Endothelial cell of umbilical vein (primary cell): Measurements from ENCODE around the gene ZNF529. TPM values are rescaled to one million over a fixed set of nuclear protein-coding genes. Genes with fewer than 3 reads are reported as not detected.

Experiments used
- Bru-seq: library from RNA; stranded (reverse); fragments of 400-500 nt; gene quantifications from one replicate; lab custom pipeline; 2021; lab: Mats Ljungman, UMichigan
- BruChase-seq, 2 experiments: library from RNA; stranded (reverse); fragments of 400-500 nt; gene quantifications; one replicate each; lab custom pipeline; 2021; lab: Mats Ljungman, UMichigan
- BruUV-seq: library from RNA; stranded (reverse); fragments of 400-500 nt; replicated peaks from 2 replicates; lab custom pipeline; 2021; lab: Mats Ljungman, UMichigan
- CTCF ChIA-PET: fragments of 300-600, 350-600 bp; sonication (Branson Sonifier 250); formaldehyde crosslinking; loops from one replicate; lab custom pipeline; 2021; ENCODE audit warnings: antibody characterized with exemption, inconsistent platforms; lab: Charles Lee
- POLR2A ChIA-PET: fragments of 300-600, 350-600 bp; sonication (Branson Sonifier 250); formaldehyde crosslinking; loops from one replicate; lab custom pipeline; 2021; ENCODE audit warnings: antibody characterized with exemption, inconsistent platforms; lab: Charles Lee
- DNase-seq: peaks from one replicate; pipeline ENCODE4 v3.0.0-alpha.2; 2011; ENCODE audit warnings: low read depth, low spot score
- FAIRE-seq: peaks from 2 replicates; lab custom pipeline; 2011; peaks lifted over from hg19 to GRCh38; lab: Jason Lieb, UNC
- H2AFZ ChIP-seq: 2 replicates; pipeline ENCODE4 v1.6.0; 2012; ENCODE audit warnings: low read depth, low read length, control low read depth, inconsistent platforms
- H3K27ac ChIP-seq: 2 replicates; pipeline ENCODE4 v1.5.1; 2011; ENCODE audit warnings: low read depth, mild to moderate bottlenecking, control low read depth, low read length, moderate library complexity; ENCODE audit not compliant: insufficient read depth
- H3K27me3 ChIP-seq, 2 experiments: 2 replicates each; pipeline versions ENCODE4 v1.6.0 to v1.6.1; 2011; ENCODE audit warnings: low read length in 2 of 2, mixed read lengths in 1 of 2; ENCODE audit not compliant: control insufficient read depth in 2 of 2, insufficient read depth in 2 of 2
- H3K36me3 ChIP-seq, 2 experiments: 2 replicates in 1 of 2; 3 replicates in 1 of 2; pipeline ENCODE4 v1.5.1; 2011; ENCODE audit warnings: low read length in 2 of 2, mild to moderate bottlenecking in 1 of 2, moderate library complexity in 1 of 2; ENCODE audit not compliant: control insufficient read depth in 2 of 2, insufficient read depth in 2 of 2; ENCODE audit errors: extremely low read depth in 1 of 2
- H3K4me1 ChIP-seq: 3 replicates; pipeline ENCODE4 v1.5.1; 2011; ENCODE audit warnings: mild to moderate bottlenecking, low read length; ENCODE audit not compliant: control insufficient read depth, insufficient read depth; ENCODE audit errors: extremely low read depth
- H3K4me2 ChIP-seq: 2 replicates; pipeline ENCODE4 v1.6.1; 2011; ENCODE audit warnings: low read length, control low read depth, mixed read lengths; ENCODE audit not compliant: insufficient read depth
- H3K4me3 ChIP-seq, 3 experiments: fragments of 200-600 bp in 1 of 3; sonication (generic), shearing (Covaris generic) in 1 of 3; replicated peaks in 1 of 3; 2 replicates each; pipeline ENCODE4 v1.5.1; 2011 to 2016; ENCODE audit warnings: control low read depth in 3 of 3, low read length in 3 of 3, mild to moderate bottlenecking in 2 of 3, inconsistent platforms in 1 of 3, low read depth in 1 of 3, moderate library complexity in 1 of 3; ENCODE audit not compliant: insufficient read depth in 1 of 3
- H3K79me2 ChIP-seq: 2 replicates; pipeline ENCODE4 v1.6.0; 2012; ENCODE audit warnings: low read length, inconsistent platforms; ENCODE audit not compliant: control insufficient read depth, insufficient read depth
- H3K9ac ChIP-seq: replicated peaks from 2 replicates; pipeline ENCODE3; 2011; ENCODE audit warnings: low read length, control low read depth; ENCODE audit not compliant: insufficient read depth; ENCODE audit errors: extremely low read depth
- H3K9me1 ChIP-seq: replicated peaks from 3 replicates; pipeline ENCODE4 v1.6.0; 2011; ENCODE audit warnings: mild to moderate bottlenecking, low read length; ENCODE audit not compliant: control insufficient read depth, insufficient read depth; ENCODE audit errors: extremely low read depth
- H3K9me3 ChIP-seq: replicated peaks from 2 replicates; pipeline ENCODE4 v1.5.1; 2012; ENCODE audit warnings: low read length, inconsistent platforms; ENCODE audit not compliant: control insufficient read depth, insufficient read depth
- H4K20me1 ChIP-seq: replicated peaks from 2 replicates; pipeline ENCODE3; 2011; ENCODE audit warnings: mild to moderate bottlenecking, low read length; ENCODE audit not compliant: control insufficient read depth, insufficient read depth; ENCODE audit errors: extremely low read depth
- EZH2 ChIP-seq: IDR thresholded peaks from 2 replicates; pipeline ENCODE4 v1.6.1; 2012; ENCODE audit warnings: borderline replicate concordance, low read depth, mild to moderate bottlenecking, moderate library complexity, low read length, inconsistent platforms; ENCODE audit not compliant: severe bottlenecking
- FOS ChIP-seq: IDR thresholded peaks from 2 replicates; pipeline ENCODE4 v1.6.1; 2011; ENCODE audit warnings: mild to moderate bottlenecking, low read length, moderate library complexity, borderline replicate concordance; ENCODE audit not compliant: insufficient read depth
- GATA2 ChIP-seq: IDR thresholded peaks from 2 replicates; pipeline ENCODE4 v1.7.0; 2011; ENCODE audit warnings: low read depth, mild to moderate bottlenecking, moderate library complexity, mixed read lengths, low read length; ENCODE audit not compliant: insufficient read length, insufficient read depth
- JUN ChIP-seq: IDR thresholded peaks from 2 replicates; pipeline ENCODE4 v1.6.1; 2011; ENCODE audit warnings: borderline replicate concordance, low read depth; ENCODE audit not compliant: insufficient read length, insufficient read depth
- MYC ChIP-seq: IDR thresholded peaks from one replicate; pipeline ENCODE4 v1.6.1; 2011; ENCODE audit warnings: mild to moderate bottlenecking, low read depth, low read length
- POLR2A ChIP-seq: IDR thresholded peaks from 2 replicates; pipeline ENCODE4 v1.6.1; 2012; ENCODE audit warnings: low read depth, mild to moderate bottlenecking, control low read depth, low read length
- POLR2AphosphoS5 ChIP-seq: IDR thresholded peaks from 2 replicates; pipeline ENCODE4 v1.6.1; 2012; ENCODE audit warnings: low read depth, mild to moderate bottlenecking, control low read depth, low read length, moderate library complexity; ENCODE audit not compliant: insufficient read depth
- dilution Hi-C: fragments of 300-500 bp; cut with MboI; formaldehyde crosslinking; loops from one replicate; pipeline ENCODE4 v1.15.0; 2019; ENCODE audit warnings: low sequenced_read_pairs; ENCODE audit not compliant: extremely low pct_ligation_motif_present
- intact Hi-C: fragments of 100-400 bp; cut with micrococcal nuclease; formaldehyde crosslinking; loops from one replicate; pipeline ENCODE4 v1.10.0; 2022
- long read RNA-seq: library from polyadenylated mRNA; stranded (forward); transcript quantifications from one replicate; pipeline ENCODE4 v2.0.0, GENCODE V29; 2021
- polyA minus RNA-seq, 3 experiments: library from RNA; depleted of rRNA, polyadenylated mRNA; stranded (reverse); fragments of >200 nt; gene quantifications; 1 replicate in 1 of 3; 2 replicates in 2 of 3; pipeline ENCODE4 v1.2.3, GENCODE V29; 2011
- polyA plus RNA-seq, 4 experiments: library from polyadenylated mRNA; depleted of rRNA in 3 of 4; stranded (reverse) in 3 of 4; unstranded in 1 of 4; fragments of >200 nt; gene quantifications; 2 replicates each; pipeline versions ENCODE4 v1.2.1 to v1.2.3, GENCODE V29; 2011 to 2012; ENCODE audit warnings: missing spikeins in 1 of 4
- total RNA-seq: library from RNA; stranded (reverse); gene quantifications from 2 replicates; pipeline ENCODE4 v1.2.3, GENCODE V29; 2021
- TF ChIP-seq, protein P1 (sequence below), 2 donors: IDR thresholded peaks; 1 replicate in 1 of 2; 2 replicates in 1 of 2; pipeline ENCODE4 v1.5.1; 2011; ENCODE audit warnings: low read length in 2 of 2, mild to moderate bottlenecking in 2 of 2, moderate library complexity in 2 of 2, control low read depth in 1 of 2, inconsistent platforms in 1 of 2, low read depth in 1 of 2; ENCODE audit not compliant: insufficient read depth in 1 of 2; ENCODE audit errors: extremely low read depth in 1 of 2
- TF ChIP-seq, protein P2 (sequence below): IDR thresholded peaks from 2 replicates; pipeline ENCODE4 v1.6.1; 2011; ENCODE audit not compliant: insufficient read depth, insufficient read length

Gene ZNF529
- total RNA-seq (5.3 and 8.4 TPM in 2 replicates), polyA plus RNA-seq (4.1 and 4.9 TPM in 2 replicates), polyA minus RNA-seq (6.7 and 7.6 TPM in 2 replicates), Bru-seq, nascent RNA (percentile 67 among the genes with signal in this experiment), BruChase-seq, experiment 1, labeled RNA remaining after a 6-hour chase (percentile 54 among the genes with signal in this experiment), BruChase-seq, experiment 2, labeled RNA remaining after a 2-hour chase (percentile 64 among the genes with signal in this experiment)
- polyA plus RNA-seq (2011; cell fraction: cytosol; rRNA removed) = 2.4 and 2.7 TPM in 2 replicates
- polyA plus RNA-seq (2011; cell fraction: nucleus; rRNA removed) = 7.5 and 9.9 TPM in 2 replicates
- polyA plus RNA-seq (2012) = 3.8 and 5.4 TPM in 2 replicates
- 3.0 TPM for polyA minus RNA-seq (2011; cell fraction: cytosol; rRNA and poly(A)+ RNA removed)
- polyA minus RNA-seq (2011; cell fraction: nucleus; rRNA and poly(A)+ RNA removed) = 4.3 and 7.1 TPM in 2 replicates
- long read RNA-seq, full-length matches to known transcripts = 1 of 5 reads
- long read RNA-seq, partial matches to known transcripts = 0 of 5 reads
- long read RNA-seq, other reads (novel, unspliced or antisense) = 4 of 5 reads

DNA sequence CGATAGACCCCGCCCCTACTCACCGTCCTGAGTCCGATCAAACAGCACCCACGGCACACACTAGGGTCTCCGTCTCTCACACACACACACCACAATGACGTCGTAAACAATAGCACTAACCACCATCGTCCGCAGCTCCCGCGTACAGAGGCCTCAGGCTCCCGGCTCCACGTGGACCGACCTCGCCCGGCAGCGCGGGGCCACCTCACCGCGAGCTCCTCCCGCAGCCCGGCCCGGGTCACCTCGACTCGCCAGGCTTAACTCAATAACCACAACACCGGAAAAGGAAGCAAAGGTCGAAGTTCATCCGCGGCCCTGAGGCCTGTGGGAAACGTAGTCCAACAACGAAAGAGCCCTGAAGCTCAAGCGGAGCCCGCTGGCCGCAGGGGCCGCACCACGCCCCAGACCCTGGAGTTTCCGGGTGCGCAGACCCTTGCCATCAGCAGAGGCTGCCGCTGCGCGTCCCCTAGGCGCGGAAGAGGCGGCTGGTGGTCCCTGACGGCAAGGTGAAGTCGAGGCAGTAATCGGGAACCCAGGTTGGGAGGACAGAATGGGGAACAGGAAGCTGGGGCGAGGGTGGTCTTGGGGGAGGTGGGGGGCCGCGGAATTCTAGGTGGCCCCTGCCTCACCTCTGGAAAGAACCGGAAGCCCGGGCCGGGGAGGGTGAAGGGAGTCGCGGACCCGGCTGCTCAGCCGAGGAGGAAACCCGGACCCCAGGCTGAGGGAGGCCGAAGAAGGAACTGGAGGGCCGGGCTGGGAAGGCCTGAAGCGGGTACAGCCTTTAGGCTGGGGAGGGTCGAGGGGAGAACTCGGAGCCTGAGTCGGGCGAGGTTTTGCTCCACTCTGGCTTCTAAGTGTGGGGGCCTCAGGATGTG lies at the start of gene ZNF529:
TSS of gene ZNF529 (minus strand) at position 273 of the 875 bp plus-strand sequence. CDS start 946 bp downstream, outside the sequence.
- peak within 1 kb of the TSS; percentile 66 for H3K4me2 ChIP-seq
- no peaks in the 10 kb centered on the region for H3K9me3 ChIP-seq
- peaks cover 11% of the 10 kb centered on the region for H3K79me2 ChIP-seq
- FAIRE-seq = peak; percentile 95
- dilution Hi-C loops (no loop called here), intact Hi-C loops (loop anchor here (1.0 to 2.0 kb wide), 3 partner anchors 32 to 93 kb away; partner anchors contain the start of genes ZNF260, ZNF382 and ZNF461)
- peaks cover 0 to 4% of the 10 kb centered on the region in 2 experiments for H3K36me3 ChIP-seq
- peak within 1 kb of the TSS; percentile 36 for H3K9ac ChIP-seq
- no TSS peak for BruUV-seq
- H2AFZ ChIP-seq = peak within 1 kb of the TSS; percentile 30
- DNase-seq = peak; percentile 94
- peaks cover 8% of the 10 kb centered on the region for H3K4me1 ChIP-seq
- TF ChIP-seq, protein P1, sequence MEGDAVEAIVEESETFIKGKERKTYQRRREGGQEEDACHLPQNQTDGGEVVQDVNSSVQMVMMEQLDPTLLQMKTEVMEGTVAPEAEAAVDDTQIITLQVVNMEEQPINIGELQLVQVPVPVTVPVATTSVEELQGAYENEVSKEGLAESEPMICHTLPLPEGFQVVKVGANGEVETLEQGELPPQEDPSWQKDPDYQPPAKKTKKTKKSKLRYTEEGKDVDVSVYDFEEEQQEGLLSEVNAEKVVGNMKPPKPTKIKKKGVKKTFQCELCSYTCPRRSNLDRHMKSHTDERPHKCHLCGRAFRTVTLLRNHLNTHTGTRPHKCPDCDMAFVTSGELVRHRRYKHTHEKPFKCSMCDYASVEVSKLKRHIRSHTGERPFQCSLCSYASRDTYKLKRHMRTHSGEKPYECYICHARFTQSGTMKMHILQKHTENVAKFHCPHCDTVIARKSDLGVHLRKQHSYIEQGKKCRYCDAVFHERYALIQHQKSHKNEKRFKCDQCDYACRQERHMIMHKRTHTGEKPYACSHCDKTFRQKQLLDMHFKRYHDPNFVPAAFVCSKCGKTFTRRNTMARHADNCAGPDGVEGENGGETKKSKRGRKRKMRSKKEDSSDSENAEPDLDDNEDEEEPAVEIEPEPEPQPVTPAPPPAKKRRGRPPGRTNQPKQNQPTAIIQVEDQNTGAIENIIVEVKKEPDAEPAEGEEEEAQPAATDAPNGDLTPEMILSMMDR (IDR thresholded peaks at IDR 0.05; ENCODE audit: extremely low read depth in 1 of 2, insufficient read depth in 1 of 2, low read depth in 1 of 2, low read length in 2 of 2) = no peak
- TF ChIP-seq POLR2A (peak; percentile 73), MYC (peak; percentile 27), POLR2AphosphoS5 (peak; percentile 40), FOS (no peak), GATA2 (no peak), EZH2 (no peak), JUN (no peak)
- TF ChIP-seq, protein P2, sequence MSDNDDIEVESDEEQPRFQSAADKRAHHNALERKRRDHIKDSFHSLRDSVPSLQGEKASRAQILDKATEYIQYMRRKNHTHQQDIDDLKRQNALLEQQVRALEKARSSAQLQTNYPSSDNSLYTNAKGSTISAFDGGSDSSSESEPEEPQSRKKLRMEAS = no peak
- H3K9me1 ChIP-seq = no peaks in the 10 kb centered on the region
- H3K27me3 ChIP-seq = no peaks in the 10 kb centered on the region
- CTCF ChIA-PET = interaction anchor here (0.7 to 1.7 kb wide), 6 partner anchors 8 to 195 kb away, joined by 3 to 6 read pairs (median 3); partner anchors contain the start of genes ZFP14 and ZNF260
- POLR2A ChIA-PET = interaction anchor here (0.6 to 0.8 kb wide), 3 partner anchors 84 to 154 kb away, joined by 5 to 8 read pairs (median 5); partner anchors contain the start of gene ZNF566
- H3K4me3 ChIP-seq = peak within 1 kb of the TSS; percentile 3 to 78 (median 57)
- peak within 1 kb of the TSS; percentile 22 for H3K27ac ChIP-seq
- no peaks in the 10 kb centered on the region for H4K20me1 ChIP-seq
